Esophagus muscularis mucosa (tissue), 3 donors: ENCODE data around the gene DZANK1.

Experiments
- CTCF ChIP-seq, 3 experiments: fragments of 200-600 bp in 2 of 3; fragments of 450-650 bp in 1 of 3; sonication (generic) in 2 of 3; IDR thresholded peaks; one replicate each; pipeline ENCODE4 v1.5.1; 2017 to 2019; ENCODE audit warnings: antibody characterized with exemption in 3 of 3, mild to moderate bottlenecking in 2 of 3, moderate library complexity in 1 of 3
- POLR2A ChIP-seq: fragments of 450-650 bp; IDR thresholded peaks from one replicate; pipeline ENCODE4 v1.6.1; 2017; ENCODE audit warnings: antibody characterized with exemption, moderate library complexity, mild to moderate bottlenecking, low read depth

GRCh38 chr20:18443886-18444285, 22.9 kb downstream of the DZANK1 start:
- TF ChIP-seq POLR2A (no peak), CTCF (IDR thresholded peaks at IDR 0.05) (no peak)
